Muscle layer of duodenum (tissue), 2 donors: Measurements from ENCODE around the gene RNF145.
A peak's percentile ranks its signal among the peaks of the same experiment; 100 is the strongest.

ENCODE experiments used
- H3K27ac ChIP-seq: one replicate; pipeline ENCODE4 v1.7.0; 2013; ENCODE audit warnings: mild to moderate bottlenecking, low read length
- H3K27me3 ChIP-seq: one replicate; pipeline ENCODE4 v1.7.0; 2013; ENCODE audit warnings: low read depth, mild to moderate bottlenecking, control low read depth, low read length
- H3K36me3 ChIP-seq, 2 donors: one replicate each; pipeline ENCODE4 v1.7.0; 2013; ENCODE audit warnings: low read length in 2 of 2, control low read depth in 1 of 2, mild to moderate bottlenecking in 1 of 2; ENCODE audit not compliant: insufficient read depth in 2 of 2, control insufficient read depth in 1 of 2
- H3K4me1 ChIP-seq, 2 donors: one replicate each; pipeline ENCODE4 v1.7.0; 2013; ENCODE audit warnings: low read length in 2 of 2, mild to moderate bottlenecking in 2 of 2, control low read depth in 1 of 2, moderate library complexity in 1 of 2; ENCODE audit not compliant: insufficient read depth in 2 of 2, control insufficient read depth in 1 of 2
- H3K4me3 ChIP-seq, 2 donors: one replicate each; pipeline ENCODE4 v1.7.0; 2013; ENCODE audit warnings: low read length in 2 of 2, low read depth in 1 of 2, mild to moderate bottlenecking in 1 of 2
- H3K9me3 ChIP-seq, 2 donors: one replicate each; pipeline ENCODE4 v1.7.0; 2013; ENCODE audit warnings: low read length in 2 of 2, control low read depth in 1 of 2, mild to moderate bottlenecking in 1 of 2; ENCODE audit not compliant: control insufficient read depth in 1 of 2
- donor health status: healthy.

Gene RNF145

GRCh38 chr5:159206818-159207217, 2.5 kb downstream of the RNF145 start:
- Histone ChIP-seq H3K4me1 (peaks cover 26 to 59% of the 10 kb centered on the region in 2 donors), H3K9me3 (no peaks in the 10 kb centered on the region), H3K27me3 (no peaks in the 10 kb centered on the region), H3K27ac (peak overlapping the region; percentile 90), H3K4me3 (peak overlapping the region; percentile 85 to 97), H3K36me3 (peaks cover 0 to 10% of the 10 kb centered on the region in 2 donors)

GRCh38 chr5:159206368-159206767, 3.0 kb downstream of the RNF145 start:
- no peaks in the 10 kb centered on the region for H3K27me3 ChIP-seq
- peaks cover 26 to 59% of the 10 kb centered on the region in 2 donors for H3K4me1 ChIP-seq
- H3K27ac ChIP-seq, result peak overlapping the region; percentile 90
- H3K9me3 ChIP-seq, result no peaks in the 10 kb centered on the region
- peaks cover 0 to 10% of the 10 kb centered on the region in 2 donors for H3K36me3 ChIP-seq
- H3K4me3 ChIP-seq, result peak overlapping the region; percentile 85 to 97

- H3K27ac ChIP-seq, result no peak overlapping the region
- H3K9me3 ChIP-seq, result no peaks in the 10 kb centered on the region
- H3K4me3 ChIP-seq, result no peak overlapping the region
- H3K36me3 ChIP-seq, result peaks cover 0 to 6% of the 10 kb centered on the region in 2 donors
- peaks cover 18 to 51% of the 10 kb centered on the region in 2 donors for H3K4me1 ChIP-seq
- no peaks in the 10 kb centered on the region for H3K27me3 ChIP-seq
Measured at GRCh38 chr5:159203351-159203750, 6.0 kb downstream of the RNF145 start.

- no peaks in the 10 kb centered on the region for H3K9me3 ChIP-seq
- peaks cover 15 to 51% of the 10 kb centered on the region in 2 donors for H3K4me1 ChIP-seq
- no peak overlapping the region for H3K4me3 ChIP-seq
- H3K27ac ChIP-seq, result no peak overlapping the region
- no peaks in the 10 kb centered on the region for H3K27me3 ChIP-seq
- no peaks in the 10 kb centered on the region for H3K36me3 ChIP-seq
Measured at GRCh38 chr5:159202151-159202550, 7.2 kb downstream of the RNF145 start.

- Histone ChIP-seq H3K27me3 (no peaks in the 10 kb centered on the region), H3K9me3 (no peaks in the 10 kb centered on the region), H3K4me1 (peaks cover 3 to 28% of the 10 kb centered on the region in 2 donors), H3K4me3 (no peak overlapping the region), H3K27ac (no peak overlapping the region), H3K36me3 (no peaks in the 10 kb centered on the region)
Measured at GRCh38 chr5:159199780-159200179, 9.6 kb downstream of the RNF145 start.

- Histone ChIP-seq H3K27ac (no peak overlapping the region), H3K4me3 (no peak overlapping the region), H3K4me1 (peaks cover 3 to 22% of the 10 kb centered on the region in 2 donors), H3K36me3 (peaks cover 0 to 3% of the 10 kb centered on the region in 2 donors), H3K27me3 (no peaks in the 10 kb centered on the region), H3K9me3 (no peaks in the 10 kb centered on the region)
Measured at GRCh38 chr5:159199225-159199624, 10.1 kb downstream of the RNF145 start.

- H3K4me1 ChIP-seq, result peaks cover 3 to 14% of the 10 kb centered on the region in 2 donors
- no peaks in the 10 kb centered on the region for H3K9me3 ChIP-seq
- H3K27me3 ChIP-seq, result no peaks in the 10 kb centered on the region
- no peak overlapping the region for H3K27ac ChIP-seq
- no peak overlapping the region for H3K4me3 ChIP-seq
- peaks cover 4 to 5% of the 10 kb centered on the region in 2 donors for H3K36me3 ChIP-seq
Measured at GRCh38 chr5:159198063-159199036, 11.0 kb downstream of the RNF145 start.

- Histone ChIP-seq H3K36me3 (peaks cover 9 to 13% of the 10 kb centered on the region in 2 donors), H3K4me1 (no peaks in the 10 kb centered on the region), H3K4me3 (no peak overlapping the region), H3K9me3 (no peaks in the 10 kb centered on the region), H3K27ac (no peak overlapping the region), H3K27me3 (no peaks in the 10 kb centered on the region)
Measured at GRCh38 chr5:159195775-159196174, 13.6 kb downstream of the RNF145 start.

- Histone ChIP-seq H3K27me3 (no peaks in the 10 kb centered on the region), H3K36me3 (peaks cover 16 to 28% of the 10 kb centered on the region in 2 donors), H3K27ac (no peak overlapping the region), H3K4me1 (peaks cover 4 to 10% of the 10 kb centered on the region in 2 donors), H3K4me3 (no peak overlapping the region), H3K9me3 (no peaks in the 10 kb centered on the region)
Measured at GRCh38 chr5:159190170-159190569, 19.2 kb downstream of the RNF145 start.

GRCh38 chr5:159189310-159189709, 20.0 kb downstream of the RNF145 start:
- Histone ChIP-seq H3K4me3 (no peak overlapping the region), H3K27me3 (no peaks in the 10 kb centered on the region), H3K27ac (no peak overlapping the region), H3K9me3 (no peaks in the 10 kb centered on the region), H3K36me3 (peaks cover 16 to 29% of the 10 kb centered on the region in 2 donors), H3K4me1 (peaks cover 9 to 15% of the 10 kb centered on the region in 2 donors)

- Histone ChIP-seq H3K27me3 (no peaks in the 10 kb centered on the region), H3K4me3 (no peak overlapping the region), H3K27ac (no peak overlapping the region), H3K36me3 (peaks cover 6 to 22% of the 10 kb centered on the region in 2 donors), H3K4me1 (peaks cover 9 to 25% of the 10 kb centered on the region in 2 donors), H3K9me3 (no peaks in the 10 kb centered on the region)
Measured at GRCh38 chr5:159187719-159188118, 21.6 kb downstream of the RNF145 start.
